ENCODE measurements around the gene SH2D3C.

Gene SH2D3C, protein sequence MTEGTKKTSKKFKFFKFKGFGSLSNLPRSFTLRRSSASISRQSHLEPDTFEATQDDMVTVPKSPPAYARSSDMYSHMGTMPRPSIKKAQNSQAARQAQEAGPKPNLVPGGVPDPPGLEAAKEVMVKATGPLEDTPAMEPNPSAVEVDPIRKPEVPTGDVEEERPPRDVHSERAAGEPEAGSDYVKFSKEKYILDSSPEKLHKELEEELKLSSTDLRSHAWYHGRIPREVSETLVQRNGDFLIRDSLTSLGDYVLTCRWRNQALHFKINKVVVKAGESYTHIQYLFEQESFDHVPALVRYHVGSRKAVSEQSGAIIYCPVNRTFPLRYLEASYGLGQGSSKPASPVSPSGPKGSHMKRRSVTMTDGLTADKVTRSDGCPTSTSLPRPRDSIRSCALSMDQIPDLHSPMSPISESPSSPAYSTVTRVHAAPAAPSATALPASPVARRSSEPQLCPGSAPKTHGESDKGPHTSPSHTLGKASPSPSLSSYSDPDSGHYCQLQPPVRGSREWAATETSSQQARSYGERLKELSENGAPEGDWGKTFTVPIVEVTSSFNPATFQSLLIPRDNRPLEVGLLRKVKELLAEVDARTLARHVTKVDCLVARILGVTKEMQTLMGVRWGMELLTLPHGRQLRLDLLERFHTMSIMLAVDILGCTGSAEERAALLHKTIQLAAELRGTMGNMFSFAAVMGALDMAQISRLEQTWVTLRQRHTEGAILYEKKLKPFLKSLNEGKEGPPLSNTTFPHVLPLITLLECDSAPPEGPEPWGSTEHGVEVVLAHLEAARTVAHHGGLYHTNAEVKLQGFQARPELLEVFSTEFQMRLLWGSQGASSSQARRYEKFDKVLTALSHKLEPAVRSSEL

DNA sequence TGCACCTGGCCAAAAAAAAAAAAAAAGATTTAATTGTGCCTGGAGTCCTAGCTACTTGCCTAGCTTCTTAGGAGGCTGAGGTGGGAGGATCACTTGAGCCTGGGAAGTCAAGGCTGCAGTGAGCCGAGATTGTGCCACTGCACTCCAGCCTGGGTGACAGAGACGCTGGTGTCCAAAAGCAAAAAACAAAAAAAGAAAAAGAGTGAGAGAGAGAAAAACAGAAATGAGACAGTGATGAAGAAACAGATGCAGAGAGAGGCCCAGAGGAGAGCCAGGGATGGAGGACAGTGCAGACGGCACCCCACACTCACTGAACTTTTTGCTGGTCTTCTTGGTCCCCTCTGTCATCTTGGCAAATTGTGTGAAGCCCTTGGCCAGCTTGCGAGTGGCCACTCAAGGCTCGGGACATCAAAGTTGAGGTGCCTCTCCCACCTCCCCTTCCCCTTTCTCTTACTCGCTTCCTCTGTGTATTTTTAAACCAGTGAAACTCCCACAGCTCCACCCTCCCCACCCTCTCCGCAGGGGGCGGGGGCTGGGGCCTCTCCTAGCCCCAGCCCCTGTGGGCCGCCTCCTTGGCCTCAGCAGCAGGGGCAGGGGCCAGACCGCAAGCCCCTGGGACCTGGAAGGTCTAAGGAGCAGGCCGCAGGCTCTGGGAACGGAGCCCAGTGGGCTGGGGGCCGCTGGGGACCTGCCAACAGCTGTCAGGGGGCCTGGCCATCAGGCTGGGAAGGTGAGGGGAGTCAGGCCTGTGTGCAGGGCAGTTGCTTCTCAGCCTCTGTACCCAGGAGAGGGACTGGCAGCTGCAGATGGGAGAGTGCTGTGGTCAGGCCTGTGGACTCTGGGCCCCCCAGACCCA lies at the start of gene SH2D3C:
TSS of gene SH2D3C (minus strand) at position 387 of the 856 bp plus-strand sequence. CDS start at position 348, 39 bp downstream.
- DNase-seq (ENCODE audit: low spot score) = no peak

DNA sequence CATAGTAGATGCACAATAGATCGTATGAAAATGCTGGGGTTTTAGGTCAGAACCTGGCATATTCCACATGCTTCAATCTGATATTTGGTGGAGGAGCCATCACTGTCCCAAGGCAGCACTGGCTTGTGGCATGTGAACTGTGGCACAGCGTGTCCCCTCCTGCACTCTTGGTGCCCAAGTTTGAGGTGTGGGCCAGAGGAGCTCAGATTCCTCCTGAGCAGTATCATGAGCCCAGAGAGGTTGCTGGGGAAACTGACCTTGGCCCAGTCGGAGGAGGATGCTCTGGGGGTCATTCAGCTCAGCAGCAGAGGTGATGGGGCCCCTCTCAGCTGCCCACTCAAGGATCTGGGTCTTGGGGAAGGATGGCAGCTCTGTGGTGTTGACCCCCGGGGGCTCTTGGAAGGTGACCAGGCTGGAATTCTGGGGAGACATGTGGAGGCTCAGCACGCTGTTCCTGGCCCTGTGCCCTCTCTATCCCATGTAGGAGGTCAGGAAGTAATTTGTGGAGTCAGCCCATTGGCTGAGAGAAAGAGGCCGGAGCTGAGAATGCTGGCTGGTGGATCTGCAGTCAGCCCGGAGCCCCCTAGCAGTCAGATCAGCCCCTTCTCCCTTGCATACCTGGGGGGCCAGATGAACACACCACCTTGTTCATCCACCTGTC lies 47.9 kb upstream of the SH2D3C start:
- DNase-seq (ENCODE audit: low spot score) = peak; percentile 62

DNA sequence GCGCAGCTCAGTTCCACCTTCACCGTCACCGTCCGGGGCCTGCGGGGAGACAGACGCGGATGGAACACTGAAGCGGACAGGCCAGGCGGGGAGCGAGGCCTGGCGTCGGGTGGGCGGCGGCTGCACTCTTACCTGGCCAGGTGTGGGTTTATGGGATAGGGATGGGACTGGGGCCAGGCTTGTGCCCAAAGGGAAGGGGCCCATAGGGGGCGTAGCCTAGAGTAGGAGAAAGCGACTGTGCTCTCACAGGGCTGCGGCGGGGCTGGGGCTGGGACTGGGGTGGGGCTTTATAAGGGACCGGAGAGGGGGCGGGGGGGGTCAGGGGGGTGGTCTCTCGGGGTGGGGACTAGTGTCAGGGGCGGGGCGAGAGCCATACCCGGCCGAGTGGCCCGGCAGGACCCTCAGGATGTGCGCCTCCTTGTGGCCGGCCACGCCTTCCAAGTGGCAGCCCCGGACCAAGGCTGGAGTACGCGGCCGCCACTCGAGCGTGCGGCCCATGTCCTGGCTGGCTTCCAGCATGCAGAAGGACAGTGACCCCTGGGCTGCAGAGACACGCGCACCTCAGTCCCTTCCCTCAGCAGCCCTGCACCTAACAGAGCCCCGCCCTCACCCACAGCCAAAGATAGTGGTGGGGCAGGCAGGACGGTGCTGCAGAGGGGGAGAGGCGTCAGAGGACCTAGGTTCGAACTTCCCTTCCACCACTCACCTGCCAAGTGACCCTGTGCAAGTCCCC lies 47.0 kb upstream of the SH2D3C start:
- no peak for DNase-seq (ENCODE audit: low spot score)

DNA sequence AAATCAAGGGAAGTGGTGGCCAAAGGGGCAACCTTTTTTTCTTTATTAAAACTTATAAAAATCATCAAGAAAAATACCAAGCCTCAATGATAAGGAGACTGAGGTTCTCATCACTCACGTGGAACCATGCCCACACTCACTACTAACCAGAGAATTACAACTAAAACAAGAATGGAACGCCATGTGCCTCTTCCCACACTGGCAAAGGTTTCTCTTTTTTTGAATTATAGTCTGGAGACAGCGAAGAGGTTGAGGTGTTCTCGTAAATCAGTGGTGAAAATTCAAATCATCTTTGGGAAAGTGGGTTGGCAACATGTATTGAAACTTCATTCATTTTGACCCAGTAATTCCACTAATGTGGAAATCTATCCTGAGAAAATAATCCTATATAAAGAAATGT lies 43.6 kb upstream of the SH2D3C start:
- no peak for DNase-seq (ENCODE audit: low spot score)

DNA sequence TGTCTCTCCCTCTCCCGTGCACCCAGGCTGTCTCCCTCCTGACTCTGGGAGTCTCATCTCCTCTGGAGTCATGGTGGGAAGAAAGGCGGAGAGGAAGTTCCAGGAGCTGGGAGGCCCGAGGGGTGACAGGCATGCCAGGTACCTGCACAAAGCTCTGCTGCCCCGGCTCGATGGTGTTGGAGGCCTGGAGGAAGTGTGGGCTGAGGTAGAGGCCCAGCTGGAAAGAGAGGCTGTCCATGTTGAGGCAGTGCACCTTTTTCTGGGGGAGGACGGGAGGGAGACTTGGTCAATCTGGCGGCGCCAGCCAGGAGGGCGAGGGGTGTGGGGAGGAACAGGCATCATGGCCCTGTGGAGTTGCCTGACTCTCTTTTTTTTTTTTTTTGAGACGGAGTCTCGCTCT lies 40.1 kb upstream of the SH2D3C start:
- DNase-seq (ENCODE audit: low spot score) = no peak

DNA sequence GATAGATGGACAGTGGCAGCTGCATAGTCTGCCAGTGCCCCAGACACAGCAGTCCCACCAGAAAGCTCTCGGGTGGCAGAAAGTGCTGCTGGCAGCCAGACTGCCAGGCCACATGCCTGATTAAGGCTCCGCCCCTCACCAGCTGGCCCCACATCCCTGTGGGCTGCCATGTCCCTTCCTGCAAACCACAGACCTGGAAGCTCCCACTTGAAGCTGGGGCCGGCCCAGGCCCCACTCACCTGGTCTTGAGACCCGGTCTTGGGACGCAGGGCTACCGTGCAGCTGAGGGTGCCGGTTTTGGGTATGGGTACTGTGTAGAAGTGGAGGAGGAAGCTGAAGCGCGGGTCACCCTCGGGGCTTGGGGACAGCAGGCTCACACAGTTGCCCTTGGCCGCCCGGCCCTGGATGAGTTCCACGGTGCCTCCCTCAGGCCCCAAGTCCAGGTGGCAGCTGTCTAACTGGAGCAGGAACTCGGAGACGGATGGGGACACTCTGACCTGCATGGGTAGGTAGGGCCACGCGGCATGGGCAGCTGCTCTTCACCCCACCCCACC lies 39.5 kb upstream of the SH2D3C start:
- DNase-seq (ENCODE audit: low spot score) = no peak

DNA sequence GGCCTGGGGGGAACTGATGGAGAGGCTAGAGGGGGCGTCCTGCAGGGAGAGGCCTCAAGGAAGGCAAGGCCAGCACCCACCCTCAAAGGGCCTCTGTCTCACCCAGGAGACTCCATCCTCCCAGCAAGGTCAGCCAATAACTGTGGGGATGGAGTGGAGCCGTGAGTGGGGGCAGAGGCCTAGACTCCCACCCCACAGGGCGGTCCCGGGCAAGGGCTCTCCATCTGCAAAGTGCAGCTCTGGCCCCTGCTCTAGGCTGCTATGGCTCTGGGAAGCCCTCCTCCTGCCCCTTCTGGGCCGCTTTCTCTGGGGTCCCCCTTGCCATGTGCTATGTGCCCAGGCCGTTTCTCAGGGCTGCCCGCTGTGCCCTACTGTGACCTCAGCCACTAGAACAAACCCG lies 38.3 kb upstream of the SH2D3C start:
- no peak for DNase-seq (ENCODE audit: low spot score)

DNA sequence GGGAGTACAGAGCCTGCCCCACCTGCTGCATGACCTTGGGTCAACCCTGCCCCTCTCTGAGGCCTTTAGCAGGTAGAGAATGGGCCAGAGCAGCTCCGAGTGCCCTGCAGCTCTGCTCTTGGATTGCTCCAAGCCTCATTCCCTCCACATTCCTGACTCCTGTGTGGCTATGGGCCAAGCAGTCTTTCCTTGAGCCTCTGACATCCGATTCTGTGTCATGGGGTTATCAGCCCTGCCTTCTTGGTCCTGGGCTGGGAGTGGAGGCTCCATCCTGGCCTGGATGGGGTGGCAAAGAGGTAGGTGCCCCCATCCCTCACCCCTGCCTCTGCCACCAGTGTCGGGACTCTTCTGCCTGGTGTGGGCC lies 37.9 kb upstream of the SH2D3C start:
- DNase-seq (ENCODE audit: low spot score) = no peak

DNA sequence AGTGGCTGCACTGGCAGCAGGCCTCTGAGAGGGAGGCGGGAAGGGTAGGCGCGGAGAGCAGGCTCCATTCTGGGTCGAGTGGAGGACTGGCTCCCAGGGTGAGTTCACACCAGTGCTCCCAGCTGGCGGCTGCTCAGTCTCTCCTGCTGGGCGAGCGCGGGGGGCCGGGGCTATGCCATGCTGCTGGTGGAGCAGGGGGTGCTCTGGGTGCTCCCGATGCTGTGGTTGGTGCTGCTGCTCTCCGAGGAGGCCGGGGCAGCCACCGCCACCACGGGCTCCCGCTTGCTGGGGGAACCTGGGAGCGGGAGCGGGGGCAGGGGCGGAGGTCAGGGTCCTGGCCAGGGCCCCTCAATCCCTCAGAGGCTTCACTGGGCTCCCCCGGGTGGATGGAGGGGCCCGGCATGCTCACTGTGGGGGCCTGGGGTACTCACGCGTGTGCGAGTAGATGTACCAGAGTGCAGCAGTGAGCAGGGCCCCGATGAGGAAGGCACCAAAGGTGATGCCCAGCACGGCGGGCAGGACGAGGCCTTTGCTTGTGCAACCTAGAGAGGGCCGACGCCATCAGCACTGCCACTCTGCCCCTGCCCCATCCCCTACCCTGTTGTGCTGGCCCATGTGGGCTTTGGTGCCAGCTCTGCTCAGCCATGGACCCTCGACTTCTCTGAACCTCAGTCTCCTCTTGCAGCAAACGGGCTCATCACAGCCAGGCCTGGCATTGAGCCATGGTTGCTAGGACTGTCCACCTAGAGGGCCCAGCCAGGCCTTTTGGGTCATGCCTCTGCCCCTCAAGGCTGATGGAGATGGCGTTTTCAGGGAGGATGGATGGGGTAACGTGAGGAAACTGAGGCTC lies 37.3 kb upstream of the SH2D3C start:
- DNase-seq (ENCODE audit: low spot score) = no peak

DNA sequence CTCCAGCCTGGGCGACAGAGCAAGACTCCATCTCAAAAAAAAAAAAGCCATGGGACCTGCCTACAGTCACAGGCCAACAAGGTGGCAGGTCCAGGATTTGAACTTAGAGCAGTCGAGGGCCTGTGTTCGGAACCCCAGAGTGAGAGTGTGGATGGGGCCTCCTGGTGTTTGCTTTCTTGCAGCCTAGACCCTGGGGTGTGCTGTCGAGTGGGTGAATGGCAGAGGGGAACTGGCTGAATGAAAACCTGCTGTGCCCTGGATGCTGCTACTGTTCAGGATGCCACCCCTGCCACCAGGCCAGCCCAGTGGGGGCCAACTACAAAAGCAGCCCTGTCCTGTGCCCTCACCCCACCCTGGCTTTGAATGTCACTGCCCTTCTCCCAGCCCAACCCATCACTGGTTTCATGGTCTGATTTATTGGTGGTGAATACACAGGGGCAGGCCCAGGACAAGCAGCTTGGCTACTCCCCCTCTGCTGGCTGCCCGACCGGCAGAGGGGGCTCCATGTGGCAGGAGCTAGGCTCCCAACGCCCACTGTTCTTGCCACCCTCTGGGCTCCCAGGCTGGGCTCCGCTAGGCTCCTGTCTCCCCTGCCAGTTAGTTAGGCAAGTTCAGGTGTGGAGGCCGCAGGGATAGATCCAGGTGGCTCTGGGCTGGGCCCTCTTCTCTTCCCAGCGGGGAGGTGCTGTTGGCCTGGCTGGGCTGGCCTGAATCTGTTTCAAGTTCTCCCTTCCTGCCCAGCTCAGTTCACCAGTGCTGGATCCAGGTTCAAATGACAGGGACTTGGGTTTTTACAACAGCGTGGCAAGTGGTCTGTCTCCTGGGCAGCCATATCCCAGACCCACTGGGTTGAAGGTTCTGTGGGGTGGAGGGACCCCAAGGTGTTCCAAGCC lies 36.4 kb upstream of the SH2D3C start:
- no peak for DNase-seq (ENCODE audit: low spot score)

DNA sequence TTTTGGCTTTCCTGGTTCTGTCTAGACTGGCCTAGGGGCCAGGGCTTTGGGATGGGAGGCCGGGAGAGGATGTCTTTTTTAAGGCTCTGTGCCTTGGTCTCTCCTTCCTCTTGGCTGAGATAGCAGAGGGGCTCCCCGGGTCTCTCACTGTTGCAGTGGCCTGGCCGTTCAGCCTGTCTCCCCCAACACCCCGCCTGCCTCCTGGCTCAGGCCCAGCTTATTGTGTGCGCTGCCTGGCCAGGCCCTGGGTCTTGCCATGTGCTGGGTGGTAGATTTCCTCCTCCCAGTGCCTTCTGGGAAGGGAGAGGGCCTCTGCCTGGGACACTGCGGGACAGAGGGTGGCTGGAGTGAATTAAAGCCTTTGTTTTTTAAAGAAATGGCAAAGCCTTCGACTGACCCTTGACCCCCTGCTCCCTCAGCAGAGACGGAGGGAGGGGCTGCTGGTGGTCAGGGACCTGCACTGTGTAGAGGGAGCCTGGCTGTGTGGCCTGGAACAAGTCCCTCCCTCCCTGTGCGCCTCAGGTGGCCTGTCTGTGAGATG lies 35.3 kb upstream of the SH2D3C start:
- no peak for DNase-seq (ENCODE audit: low spot score)

DNA sequence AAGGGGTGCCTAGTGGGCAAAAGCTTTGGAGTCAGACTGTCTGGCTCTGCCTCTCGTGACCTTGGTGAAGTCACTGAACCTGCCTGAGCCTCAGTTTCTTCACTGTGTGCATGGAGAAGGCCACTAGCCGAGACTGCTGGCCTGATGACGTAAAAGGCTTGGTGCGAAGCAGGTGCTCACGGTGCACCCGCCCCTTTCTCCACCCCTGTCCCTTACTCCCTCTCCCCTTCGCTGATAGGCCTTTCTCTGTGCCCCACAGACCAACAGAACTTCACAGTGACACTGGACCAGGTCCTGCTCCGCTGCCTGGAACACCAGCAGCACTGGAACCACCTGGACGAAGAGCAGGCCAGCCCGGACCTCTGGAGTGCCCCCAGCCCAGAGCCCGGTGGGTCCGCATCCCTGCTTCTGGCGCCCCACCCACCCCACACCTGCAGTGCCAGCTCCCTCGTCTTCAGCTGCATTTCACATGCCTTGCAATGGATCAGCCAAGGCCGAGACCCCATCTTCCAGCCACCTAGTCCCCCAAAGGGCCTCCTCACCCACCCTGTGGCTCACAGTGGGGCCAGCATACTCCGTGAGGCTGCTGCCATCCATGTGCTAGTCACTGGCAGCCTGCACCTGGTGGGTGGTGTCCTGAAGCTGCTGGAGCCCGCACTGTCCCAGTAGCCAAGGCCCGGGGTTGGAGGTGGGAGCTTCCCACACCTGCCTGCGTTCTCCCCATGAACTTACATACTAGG lies 34.6 kb upstream of the SH2D3C start:
- no peak for DNase-seq (ENCODE audit: low spot score)

DNA sequence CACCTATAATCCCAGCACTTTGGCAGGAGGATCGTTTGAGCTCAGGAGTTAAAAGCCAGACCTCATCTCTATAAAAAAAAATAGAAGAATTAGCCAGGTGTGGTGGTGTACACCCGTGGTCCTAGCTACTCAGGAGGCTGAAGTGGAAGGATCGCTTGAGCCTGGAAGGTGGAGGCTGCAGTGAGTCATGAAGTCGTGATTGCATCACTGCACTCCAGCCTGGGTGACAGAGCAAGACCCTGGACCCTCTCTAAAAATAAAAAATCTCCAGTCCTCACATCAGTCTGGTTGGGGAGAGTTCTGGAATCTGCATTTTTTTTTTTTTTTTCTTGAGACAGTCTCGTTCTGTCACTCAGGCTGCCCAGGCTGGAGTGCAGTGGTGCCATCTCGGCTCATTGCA lies 33.5 kb upstream of the SH2D3C start:
- DNase-seq (ENCODE audit: low spot score) = no peak

DNA sequence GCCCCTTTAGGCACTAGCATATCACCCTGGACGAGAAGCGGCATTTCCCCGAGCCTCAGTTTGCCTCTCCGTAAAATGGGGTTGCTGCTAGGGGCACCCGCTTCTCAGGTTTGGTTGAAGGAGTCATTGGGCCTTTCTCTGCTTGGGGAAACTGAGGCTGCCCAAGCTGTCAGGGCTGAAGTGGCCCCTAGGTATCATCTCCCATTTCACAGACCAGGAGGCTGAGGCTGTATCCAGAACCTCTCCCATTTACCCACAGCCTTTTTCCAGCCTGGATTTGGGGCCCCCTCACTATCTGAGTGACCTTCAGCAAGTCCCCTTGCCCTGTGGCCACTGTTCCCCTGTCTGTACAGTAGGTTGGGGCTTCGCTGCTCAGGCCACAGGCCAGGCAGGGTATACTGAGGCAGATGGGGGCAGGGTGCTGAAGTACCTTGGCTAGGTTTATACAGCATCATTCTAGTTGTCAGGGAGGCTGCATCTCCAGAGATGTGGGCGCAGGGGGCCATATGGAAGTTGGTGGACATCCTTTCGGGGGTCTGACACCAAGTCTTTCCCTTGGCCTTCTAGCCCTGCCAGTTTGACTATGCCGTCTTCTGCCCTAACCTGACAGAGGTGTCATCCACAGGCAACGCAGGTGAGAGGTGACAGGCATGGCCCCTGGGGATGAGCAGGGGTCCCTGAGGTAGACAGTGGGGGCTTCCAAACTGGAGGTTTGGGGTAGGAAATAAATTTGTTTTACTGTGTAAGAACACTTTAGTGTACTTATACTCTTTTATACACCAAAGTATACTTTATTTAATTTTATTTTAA lies 32.1 kb upstream of the SH2D3C start:
- DNase-seq (ENCODE audit: low spot score) = no peak

DNA sequence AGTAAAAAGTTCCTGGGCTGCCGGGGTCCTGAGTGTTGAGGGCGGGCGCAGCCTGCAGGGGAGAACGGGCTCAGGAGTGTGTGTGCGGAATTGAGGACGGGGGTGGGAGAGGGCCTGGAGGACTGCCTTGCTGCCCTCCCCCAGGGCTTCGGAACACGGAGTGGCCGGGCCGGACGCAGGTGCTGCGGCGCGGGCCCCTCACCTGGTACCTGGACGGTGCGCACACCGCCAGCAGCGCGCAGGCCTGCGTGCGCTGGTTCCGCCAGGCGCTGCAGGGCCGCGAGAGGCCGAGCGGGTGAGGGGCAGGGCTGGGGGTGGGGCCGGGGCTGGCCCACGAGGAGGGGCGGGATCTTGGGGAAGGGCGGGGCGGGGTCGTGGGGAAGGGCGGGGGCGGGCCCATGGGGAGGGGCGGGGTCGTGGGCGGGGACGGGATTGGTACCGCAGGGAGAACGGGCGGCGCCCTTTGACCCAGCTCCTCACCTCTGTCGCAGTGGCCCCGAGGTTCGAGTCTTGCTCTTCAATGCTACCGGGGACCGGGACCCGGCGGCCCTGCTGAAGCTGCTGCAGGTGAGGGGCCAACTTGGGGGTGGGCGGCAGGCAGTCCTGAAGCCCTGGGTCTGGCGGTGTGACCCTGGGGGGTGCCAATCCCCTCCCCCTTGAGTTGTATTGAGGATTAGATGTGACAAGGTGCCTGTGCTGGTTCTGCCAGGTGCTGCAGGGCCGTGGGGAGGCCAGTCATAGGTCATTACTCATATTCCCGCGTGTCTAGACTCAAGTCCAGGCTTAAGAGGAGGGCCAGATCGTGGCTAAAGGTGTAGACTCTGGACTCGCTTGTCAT lies 31.3 kb upstream of the SH2D3C start:
- DNase-seq (ENCODE audit: low spot score) = no peak

DNA sequence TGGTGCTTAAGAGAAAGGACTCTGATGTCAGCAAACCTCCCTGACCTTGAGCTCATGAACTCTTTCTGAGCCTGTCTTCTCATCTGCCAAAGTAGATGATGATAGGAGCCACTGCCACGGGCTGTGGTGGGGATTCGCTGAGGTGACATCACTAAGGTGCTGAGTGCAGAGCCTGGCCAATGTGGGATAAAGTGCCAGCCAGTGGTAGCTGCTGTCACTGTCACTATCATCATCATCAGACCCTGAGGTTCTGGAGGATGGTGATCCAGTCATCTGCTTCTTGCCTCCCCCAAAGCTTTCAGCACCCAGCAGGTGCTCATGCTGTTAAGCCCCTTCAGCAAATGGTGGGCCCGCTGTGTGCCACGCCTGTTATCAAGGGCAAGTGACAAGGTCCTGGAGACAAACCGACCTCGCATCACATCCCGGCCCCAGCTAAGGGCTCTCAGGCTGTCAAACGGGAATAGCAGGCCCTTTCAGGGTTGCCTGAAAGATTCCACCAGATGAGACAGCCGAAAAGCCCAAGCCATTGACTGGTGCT lies 30.6 kb upstream of the SH2D3C start:
- no peak for DNase-seq (ENCODE audit: low spot score)
